Activated CD4-positive, alpha-beta T cell treated with anti-CD3 and anti-CD28 coated beads, Interleukin-2, amount 10 ng/mL, durations not matched to agents 7 days and 5 days (primary cell): ENCODE measurements around the gene SNX27. TPM values are rescaled to one million over a fixed set of nuclear protein-coding genes. Genes with fewer than 3 reads are reported as not detected.

ENCODE experiments used
- total RNA-seq, 2 experiments: library from RNA; stranded (reverse); gene quantifications; one replicate each; pipeline ENCODE4 v1.2.3, GENCODE V29; 2021

Gene SNX27
- total RNA-seq, 2 experiments from 2014 or later = 24.5 to 25.1 TPM

Other genes with a start within 250 kb of the SNX27 start
- gene SELENBP1, start 239.3 kb upstream of the SNX27 start, total RNA-seq = not detected
- gene PSMB4, start 212.5 kb upstream of the SNX27 start, total RNA-seq = 100 to 1,000 TPM; 290 to 303 TPM
- gene POGZ, start 152.6 kb upstream of the SNX27 start, total RNA-seq = 10 to 100 TPM; 82.8 to 85.5 TPM
- gene CGN, start 100.7 kb upstream of the SNX27 start, total RNA-seq = under 1 TPM; 0.17 to 0.30 TPM
- gene TUFT1, start 71.7 kb upstream of the SNX27 start, total RNA-seq = 1 to 10 TPM; 1.9 to 2.2 TPM
- gene CELF3, start 104.8 kb downstream of the SNX27 start, total RNA-seq = not detected
- not detected for gene RIIAD1, start 109.5 kb downstream of the SNX27 start, total RNA-seq
- 100 to 1,000 TPM; 110 to 117 TPM for gene MRPL9, start 151.4 kb downstream of the SNX27 start, total RNA-seq
- gene TDRKH, start 178.4 kb downstream of the SNX27 start, total RNA-seq = 10 to 100 TPM; 14.6 to 17.3 TPM
- under 1 TPM; 0.35 to 0.50 TPM for gene LINGO4, start 193.4 kb downstream of the SNX27 start, total RNA-seq
- 1 to 10 TPM; 7.3 to 7.5 TPM for gene RORC, start 219.8 kb downstream of the SNX27 start, total RNA-seq
- gene C2CD4D, start 227.8 kb downstream of the SNX27 start, total RNA-seq = 1 to 10 TPM in 1 of 2 experiments, under 1 TPM in 1; 0.89 to 1.1 TPM
- not detected for gene THEM5, start 241.7 kb downstream of the SNX27 start, total RNA-seq